ENCODE measurements around the gene KAZN. TPM values are rescaled to one million over a fixed set of nuclear protein-coding genes. Genes with fewer than 3 reads are reported as not detected.
A peak's percentile ranks its signal among the peaks of the same experiment; 100 is the strongest.

KAZN gene
- total and polyA plus RNA-seq, 4 experiments from 2014 or later, result 0.08 to 0.47 TPM; not detected in 2

DNA sequence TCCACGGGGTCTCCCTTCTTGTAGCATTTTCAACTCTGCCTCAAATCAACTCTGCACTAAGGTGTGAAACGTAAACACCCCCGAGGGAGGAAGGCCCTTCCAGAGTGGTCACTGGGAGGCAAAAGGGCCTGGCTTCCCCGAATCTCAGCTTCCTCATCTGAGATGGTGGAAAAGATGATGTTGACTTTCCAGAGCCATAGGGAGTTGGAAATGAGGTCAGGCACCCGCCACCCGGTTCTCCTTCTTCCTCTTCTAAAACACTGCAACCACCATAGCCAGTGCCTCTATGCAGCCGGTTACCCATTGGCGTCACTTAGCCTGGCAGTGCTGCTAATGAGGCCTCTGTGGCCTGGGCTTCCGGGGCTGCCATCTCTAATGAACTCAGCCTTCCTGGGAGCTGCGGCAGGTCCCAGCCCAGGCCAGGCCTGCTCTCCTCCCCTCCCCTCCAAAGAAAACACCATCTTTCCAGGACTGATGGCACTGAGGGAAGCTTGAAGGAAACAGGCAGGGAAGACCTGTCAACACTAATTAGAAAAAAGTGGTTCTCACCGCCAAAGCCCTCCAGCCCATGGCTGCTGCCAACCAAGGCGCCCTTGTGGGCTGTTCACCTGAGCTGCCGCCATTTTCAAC lies 175.0 kb downstream of the KAZN start:
- intact Hi-C loops (cut with micrococcal nuclease), result no loop called here
- Histone ChIP-seq H3K27ac (ENCODE audit: low read depth, low read length) (no peak overlapping the region), H3K27me3 (ENCODE audit: insufficient read depth, low read length) (no peaks in the 10 kb centered on the region), H3K4me3 (ENCODE audit: low read length in 2 of 2) (no peak overlapping the region), H3K4me1 (ENCODE audit: insufficient read depth, low read length) (no peaks in the 10 kb centered on the region), H3K36me3 (ENCODE audit: insufficient read depth, low read length) (no peaks in the 10 kb centered on the region), H3K9me3 (ENCODE audit: control insufficient read depth in 1 of 2, low read length in 2 of 2) (no peaks in the 10 kb centered on the region)
- Mint-ChIP-seq H3K27ac (no peak overlapping the region), H3K27me3 (peaks cover 0 to 5% of the 10 kb centered on the region in 2 donors), H3K4me3 (no peak overlapping the region), H3K36me3 (no peaks in the 10 kb centered on the region), H3K4me1 (peaks cover 0 to 1% (median 0%) of the 10 kb centered on the region in 4 donors), H3K9me3 (peaks cover 0 to 3% (median 0%) of the 10 kb centered on the region in 8 donors)
- ChIA-PET POLR2A (ENCODE audit: partially characterized antibody) (no interaction called here), CTCF (ENCODE audit: partially characterized antibody) (no interaction called here)
- no peak for DNase-seq

DNA sequence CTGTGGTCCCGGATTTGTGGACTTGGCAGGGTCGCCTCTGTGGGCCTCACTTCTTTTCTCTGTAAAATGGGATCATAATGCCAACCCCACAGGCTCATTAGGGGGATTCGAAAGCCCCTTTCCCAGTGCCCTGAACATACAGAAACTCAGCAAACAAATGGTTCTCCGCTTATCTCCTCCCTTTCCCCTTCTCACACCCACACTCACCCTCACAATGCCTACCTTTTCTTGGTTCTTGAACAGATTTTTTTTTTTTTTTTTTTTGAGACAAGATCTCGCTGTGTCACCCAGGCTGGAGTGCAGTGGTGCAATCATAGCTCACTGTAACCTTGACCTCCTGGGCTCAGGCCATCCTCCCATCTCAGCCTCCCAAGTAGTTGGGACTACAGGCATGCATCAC lies 175.7 kb downstream of the KAZN start:
- H3K4me1 ChIP-seq (ENCODE audit: insufficient read depth, low read length), result no peaks in the 10 kb centered on the region
- no peak overlapping the region for H3K27ac ChIP-seq (ENCODE audit: low read depth, low read length)
- Mint-ChIP-seq H3K36me3 (no peaks in the 10 kb centered on the region), H3K9me3 (peaks cover 0 to 3% (median 0%) of the 10 kb centered on the region in 8 donors), H3K4me1 (peaks cover 0 to 1% (median 0%) of the 10 kb centered on the region in 4 donors), H3K4me3 (no peak overlapping the region), H3K27me3 (peaks cover 0 to 7% of the 10 kb centered on the region in 2 donors), H3K27ac (peak overlapping the region in 1 of 7 donors; percentile 30)
- intact Hi-C loops (cut with micrococcal nuclease), result no loop called here
- H3K9me3 ChIP-seq (ENCODE audit: control insufficient read depth in 1 of 2, low read length in 2 of 2), result no peaks in the 10 kb centered on the region
- no peaks in the 10 kb centered on the region for H3K27me3 ChIP-seq (ENCODE audit: insufficient read depth, low read length)
- H3K36me3 ChIP-seq (ENCODE audit: insufficient read depth, low read length), result no peaks in the 10 kb centered on the region
- ChIA-PET CTCF (ENCODE audit: partially characterized antibody) (no interaction called here), POLR2A (ENCODE audit: partially characterized antibody) (no interaction called here)
- no peak overlapping the region for H3K4me3 ChIP-seq (ENCODE audit: low read length in 2 of 2)
- DNase-seq, result no peak

DNA sequence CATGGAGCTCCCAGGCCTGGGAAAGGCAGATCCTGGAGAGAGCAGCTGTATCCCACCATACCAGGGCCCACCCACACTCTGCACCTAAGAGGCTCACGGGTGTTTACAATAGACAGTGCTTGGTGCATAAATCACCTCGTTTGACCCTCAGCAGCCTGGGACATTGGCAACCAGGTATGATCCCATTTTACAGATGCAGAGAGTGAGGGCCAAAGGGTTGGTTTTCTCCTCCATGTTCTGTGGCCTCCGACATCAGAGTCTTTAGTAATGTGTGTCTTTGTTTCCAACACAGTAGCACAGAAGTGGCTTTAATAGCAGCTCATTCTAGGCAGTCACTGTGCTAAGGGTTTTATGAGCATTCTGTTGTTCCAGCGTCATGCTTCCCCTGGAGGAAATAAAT lies 176.5 kb downstream of the KAZN start:
- no peak overlapping the region for H3K4me3 Mint-ChIP-seq
- peaks cover 0 to 1% (median 0%) of the 10 kb centered on the region in 4 donors for H3K4me1 Mint-ChIP-seq
- H3K9me3 Mint-ChIP-seq, result peaks cover 0 to 3% (median 0%) of the 10 kb centered on the region in 8 donors
- ChIA-PET CTCF (ENCODE audit: partially characterized antibody) (no interaction called here), POLR2A (ENCODE audit: partially characterized antibody) (no interaction called here)
- no peaks in the 10 kb centered on the region for H3K4me1 ChIP-seq (ENCODE audit: insufficient read depth, low read length)
- peaks cover 4 to 12% of the 10 kb centered on the region in 2 donors for H3K27me3 Mint-ChIP-seq
- H3K27ac Mint-ChIP-seq, result no peak overlapping the region
- no peak overlapping the region for H3K27ac ChIP-seq (ENCODE audit: low read depth, low read length)
- no peaks in the 10 kb centered on the region for H3K9me3 ChIP-seq (ENCODE audit: control insufficient read depth in 1 of 2, low read length in 2 of 2)
- DNase-seq, result no peak
- no peaks in the 10 kb centered on the region for H3K36me3 Mint-ChIP-seq
- H3K4me3 ChIP-seq (ENCODE audit: low read length in 2 of 2), result no peak overlapping the region
- intact Hi-C loops (cut with micrococcal nuclease), result no loop called here
- H3K36me3 ChIP-seq (ENCODE audit: insufficient read depth, low read length), result no peaks in the 10 kb centered on the region
- no peaks in the 10 kb centered on the region for H3K27me3 ChIP-seq (ENCODE audit: insufficient read depth, low read length)

DNA sequence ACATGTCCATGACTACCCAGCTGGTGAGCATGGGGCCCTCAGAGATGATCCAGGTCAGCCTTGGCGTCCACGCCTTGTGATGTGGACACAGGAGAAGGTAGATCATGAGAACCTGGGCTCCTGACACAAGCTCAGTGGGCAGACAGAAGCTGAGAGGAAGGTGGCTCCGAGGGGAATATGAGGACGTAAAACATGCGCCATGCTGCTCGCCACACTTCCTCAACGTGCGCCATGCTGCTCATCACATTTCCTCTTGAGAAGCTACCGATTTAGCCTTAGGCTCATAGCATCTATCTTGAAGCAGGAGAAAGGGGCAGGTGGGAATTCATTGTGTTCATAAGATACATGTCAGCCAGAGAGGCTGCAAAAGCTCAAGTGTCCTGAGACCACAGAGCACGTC lies 176.9 kb downstream of the KAZN start:
- Mint-ChIP-seq H3K9me3 (peaks cover 0 to 1% (median 0%) of the 10 kb centered on the region in 8 donors), H3K4me1 (peaks cover 0 to 1% (median 0%) of the 10 kb centered on the region in 4 donors), H3K27me3 (peaks cover 7 to 15% of the 10 kb centered on the region in 2 donors), H3K27ac (no peak overlapping the region), H3K36me3 (no peaks in the 10 kb centered on the region), H3K4me3 (no peak overlapping the region)
- Histone ChIP-seq H3K36me3 (ENCODE audit: insufficient read depth, low read length) (no peaks in the 10 kb centered on the region), H3K27ac (ENCODE audit: low read depth, low read length) (no peak overlapping the region), H3K4me1 (ENCODE audit: insufficient read depth, low read length) (no peaks in the 10 kb centered on the region), H3K27me3 (ENCODE audit: insufficient read depth, low read length) (no peaks in the 10 kb centered on the region), H3K9me3 (ENCODE audit: control insufficient read depth in 1 of 2, low read length in 2 of 2) (no peaks in the 10 kb centered on the region), H3K4me3 (ENCODE audit: low read length in 2 of 2) (no peak overlapping the region)
- CTCF ChIA-PET (ENCODE audit: partially characterized antibody), result no interaction called here
- intact Hi-C loops (cut with micrococcal nuclease), result no loop called here
- DNase-seq, result no peak
- POLR2A ChIA-PET (ENCODE audit: partially characterized antibody), result no interaction called here

DNA sequence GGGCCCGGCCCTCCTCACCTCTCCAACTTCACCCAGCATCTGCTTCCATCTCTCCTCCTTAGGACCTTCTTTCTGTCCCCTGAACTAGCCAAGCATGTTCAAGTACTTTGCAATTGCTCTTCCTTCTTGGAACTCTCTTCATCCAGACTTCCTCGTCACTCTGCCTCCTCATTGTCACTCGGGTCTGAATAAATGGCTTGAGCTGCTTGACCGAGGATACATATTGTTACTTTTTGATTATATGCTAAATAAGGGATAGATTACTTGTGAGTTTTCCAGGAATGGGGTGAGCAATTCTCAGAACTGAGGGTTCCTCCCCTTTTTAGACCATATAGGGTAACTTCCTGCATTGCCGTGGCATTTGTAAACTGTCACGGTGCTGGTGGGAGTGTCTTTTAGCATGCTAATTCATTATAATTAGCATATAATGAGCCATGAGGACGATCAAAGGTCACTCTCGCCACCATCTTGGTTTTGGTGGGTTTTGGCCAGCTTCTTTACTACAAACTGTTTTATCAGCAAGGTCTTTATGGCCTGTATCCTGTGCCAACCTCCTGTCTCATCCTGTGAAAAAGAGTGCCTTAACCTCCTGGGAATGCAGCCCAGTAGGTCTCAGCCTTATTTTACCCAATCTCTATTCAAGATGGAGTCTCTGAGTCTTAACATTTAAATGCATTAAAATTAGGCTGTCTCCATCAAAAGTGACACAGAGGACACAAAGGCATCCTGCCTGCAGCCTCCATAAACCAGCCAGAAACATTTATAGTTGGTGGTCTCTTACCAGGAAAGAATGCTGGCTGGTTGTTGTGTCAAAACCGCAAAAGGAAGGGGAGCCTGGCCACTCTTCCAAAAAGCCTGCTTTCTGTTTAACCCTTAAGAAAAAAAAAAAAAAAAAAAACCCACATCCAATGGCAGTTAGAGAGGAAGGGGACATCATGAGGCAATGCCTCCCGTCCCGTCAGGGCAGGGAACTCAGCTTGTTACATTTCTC lies 179.3 kb downstream of the KAZN start:
- H3K9me3 Mint-ChIP-seq, result no peaks in the 10 kb centered on the region
- H3K36me3 Mint-ChIP-seq, result no peaks in the 10 kb centered on the region
- Histone ChIP-seq H3K9me3 (ENCODE audit: control insufficient read depth in 1 of 2, low read length in 2 of 2) (no peaks in the 10 kb centered on the region), H3K27me3 (ENCODE audit: insufficient read depth, low read length) (no peaks in the 10 kb centered on the region), H3K4me3 (ENCODE audit: low read length in 2 of 2) (no peak overlapping the region), H3K27ac (ENCODE audit: low read depth, low read length) (no peak overlapping the region), H3K4me1 (ENCODE audit: insufficient read depth, low read length) (no peaks in the 10 kb centered on the region), H3K36me3 (ENCODE audit: insufficient read depth, low read length) (no peaks in the 10 kb centered on the region)
- H3K27ac Mint-ChIP-seq, result no peak overlapping the region
- ChIA-PET CTCF (ENCODE audit: partially characterized antibody) (interaction anchor here (2.1 kb wide), 1 partner anchor 8 kb away, joined by 4 read pairs; no protein-coding TSS in a partner anchor), POLR2A (ENCODE audit: partially characterized antibody) (no interaction called here)
- H3K27me3 Mint-ChIP-seq, result peaks cover 7 to 21% of the 10 kb centered on the region in 2 donors
- DNase-seq, result no peak
- no peak overlapping the region for H3K4me3 Mint-ChIP-seq
- intact Hi-C loops (cut with micrococcal nuclease), result no loop called here
- H3K4me1 Mint-ChIP-seq, result peaks cover 0 to 1% (median 0%) of the 10 kb centered on the region in 4 donors

DNA sequence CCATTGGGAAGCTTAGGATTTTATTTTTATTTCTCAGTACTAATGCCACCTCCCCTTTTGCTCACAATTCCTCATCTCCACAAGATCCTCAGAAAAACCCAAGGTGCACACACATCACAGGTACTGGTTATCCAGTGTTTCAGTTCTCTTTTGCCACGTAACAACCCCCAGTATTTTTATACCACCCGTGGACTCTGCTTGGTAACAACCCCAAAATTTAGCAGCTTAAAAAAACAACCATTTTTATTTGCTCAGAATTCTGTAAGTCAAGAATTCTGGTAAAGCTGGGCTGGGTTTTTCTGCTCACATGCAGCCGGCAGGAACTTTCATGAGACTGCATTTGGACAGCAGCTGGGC lies 180.0 kb downstream of the KAZN start:
- ChIA-PET POLR2A (ENCODE audit: partially characterized antibody) (no interaction called here), CTCF (ENCODE audit: partially characterized antibody) (interaction anchor here (2.1 kb wide), 1 partner anchor 8 kb away, joined by 4 read pairs; no protein-coding TSS in a partner anchor)
- no peaks in the 10 kb centered on the region for H3K36me3 Mint-ChIP-seq
- intact Hi-C loops (cut with micrococcal nuclease), result no loop called here
- no peak overlapping the region for H3K4me3 Mint-ChIP-seq
- no peak for DNase-seq
- no peak overlapping the region for H3K27ac Mint-ChIP-seq
- H3K4me3 ChIP-seq (ENCODE audit: low read length in 2 of 2), result no peak overlapping the region
- no peaks in the 10 kb centered on the region for H3K9me3 Mint-ChIP-seq
- no peaks in the 10 kb centered on the region for H3K9me3 ChIP-seq (ENCODE audit: control insufficient read depth in 1 of 2, low read length in 2 of 2)
- H3K36me3 ChIP-seq (ENCODE audit: insufficient read depth, low read length), result no peaks in the 10 kb centered on the region
- H3K27ac ChIP-seq (ENCODE audit: low read depth, low read length), result no peak overlapping the region
- peaks cover 8 to 21% of the 10 kb centered on the region in 2 donors for H3K27me3 Mint-ChIP-seq
- H3K4me1 Mint-ChIP-seq, result peaks cover 0 to 1% (median 0%) of the 10 kb centered on the region in 4 donors
- H3K27me3 ChIP-seq (ENCODE audit: insufficient read depth, low read length), result no peaks in the 10 kb centered on the region
- no peaks in the 10 kb centered on the region for H3K4me1 ChIP-seq (ENCODE audit: insufficient read depth, low read length)
